A549 (cell line): Measurements from ENCODE around the gene CNIH2. TPM values are rescaled to one million over a fixed set of nuclear protein-coding genes. Genes with fewer than 3 reads are reported as not detected.

Experiments used
- ATAC-seq, 2 experiments: fragments of 200-7000 bp in 1 of 2; fragments of >200 bp in 1 of 2; cut with Nextera tagmentation in 1 of 2; cut with Tn5 transposase in 1 of 2; 3 replicates each; pipeline versions ENCODE4 v1.8.0 to v1.9.1; 2018 to 2020; ENCODE audit warnings: mild to moderate bottlenecking in 1 of 2, moderate library complexity in 1 of 2
- CTCF ChIA-PET: fragments of 300-600 bp; sonication (Branson Sonifier 250); formaldehyde crosslinking; extraction: SDS; loops from one replicate; lab custom pipeline; 2021; ENCODE audit warnings: antibody characterized with exemption, inconsistent platforms; lab: Yijun Ruan, JAX
- POLR2A ChIA-PET: fragments of 350-600 bp; formaldehyde crosslinking; extraction: SDS; loops from one replicate; lab custom pipeline; 2021; ENCODE audit warnings: antibody characterized with exemption, inconsistent platforms; lab: Yijun Ruan, JAX
- DNase-seq, 2 experiments: peaks; one replicate each; pipeline versions ENCODE4 v3.0.0 to v3.0.0-alpha.2; 2011 to 2016; ENCODE audit warnings: low read depth in 1 of 2, low spot score in 1 of 2
- FAIRE-seq: peaks from 2 replicates; lab custom pipeline; 2011; peaks lifted over from hg19 to GRCh38; lab: Jason Lieb, UNC
- H3K27ac ChIP-seq, 2 experiments: fragments of >200 bp; sonication (Bioruptor Twin); formaldehyde crosslinking; 3 replicates each; pipeline ENCODE4 v1.5.1; 2016 to 2017
- H3K4me1 ChIP-seq: fragments of >200 bp; sonication (Bioruptor Twin); formaldehyde crosslinking; 3 replicates; pipeline ENCODE4 v1.6.1; 2016
- H3K4me2 ChIP-seq: fragments of >200 bp; sonication (Bioruptor Twin); formaldehyde crosslinking; 3 replicates; pipeline ENCODE4 v1.6.1; 2016
- H3K4me3 ChIP-seq: fragments of >200 bp; sonication (Bioruptor Twin); formaldehyde crosslinking; 3 replicates; pipeline ENCODE4 v1.5.1; 2016
- H3K9me3 ChIP-seq: fragments of >200 bp; sonication (Bioruptor Twin); formaldehyde crosslinking; 3 replicates; pipeline ENCODE4 v1.6.1; 2016
- ATOH8 ChIP-seq: fragments of 250-450 bp; sonication (Bioruptor Pico); IDR thresholded peaks from 2 replicates; pipeline ENCODE4 v1.5.0; 2020; ENCODE audit warnings: low read depth, mild to moderate bottlenecking, moderate library complexity
- BCL3 ChIP-seq: fragments of >200 bp; sonication (Bioruptor Twin); formaldehyde crosslinking; IDR thresholded peaks from 3 replicates; pipeline ENCODE4 v1.6.1; 2016
- BHLHE40 ChIP-seq: IDR thresholded peaks from 2 replicates; pipeline ENCODE4 v1.6.1; 2012; ENCODE audit warnings: low read depth, low read length, inconsistent platforms
- CBX8 ChIP-seq: fragments of 200-600 bp; sonication (generic); IDR thresholded peaks from 2 replicates; pipeline ENCODE4 v1.6.1; 2016
- CEBPB ChIP-seq, 2 experiments: fragments of >200 bp in 1 of 2; sonication (Bioruptor Twin) in 1 of 2; formaldehyde crosslinking in 1 of 2; IDR thresholded peaks; 2 replicates each; pipeline ENCODE4 v1.6.1; 2012 to 2016
- EHMT2 ChIP-seq: fragments of 200-600 bp; sonication (generic); IDR thresholded peaks from 2 replicates; pipeline ENCODE4 v1.6.1; 2016; ENCODE audit warnings: antibody characterized with exemption, low read depth, mild to moderate bottlenecking, moderate library complexity
- ELK1 ChIP-seq: fragments of 150-350 bp; IDR thresholded peaks from 2 replicates; pipeline ENCODE4 v1.6.1; 2014; ENCODE audit warnings: low read depth, mild to moderate bottlenecking, low read length
- ESRRA ChIP-seq: fragments of 150-350 bp; IDR thresholded peaks from 2 replicates; pipeline ENCODE4 v1.6.1; 2014; ENCODE audit warnings: mild to moderate bottlenecking, low read length, borderline replicate concordance
- FOSB ChIP-seq: fragments of 250-450 bp; sonication (Bioruptor Pico); IDR thresholded peaks from 2 replicates; pipeline ENCODE4 v1.5.0; 2020; ENCODE audit warnings: mild to moderate bottlenecking, moderate library complexity
- GATA3 ChIP-seq: IDR thresholded peaks from 2 replicates; pipeline ENCODE4 v1.6.1; 2012; ENCODE audit warnings: borderline replicate concordance
- HDAC2 ChIP-seq: fragments of 200-600 bp; sonication (generic); IDR thresholded peaks from 2 replicates; pipeline ENCODE4 v1.6.1; 2016
- HOXB13 ChIP-seq: fragments of 250-450 bp; sonication (Bioruptor Pico); IDR thresholded peaks from 2 replicates; pipeline ENCODE4 v1.5.0; 2020; ENCODE audit warnings: low read depth, mild to moderate bottlenecking, moderate library complexity
- MAFK ChIP-seq: fragments of 450-650 bp; IDR thresholded peaks from 2 replicates; pipeline ENCODE4 v1.6.1; 2014; ENCODE audit not compliant: partially characterized antibody
- MYC ChIP-seq: IDR thresholded peaks from 2 replicates; pipeline ENCODE4 v1.6.1; 2012; ENCODE audit warnings: mild to moderate bottlenecking, inconsistent platforms, low read length, improper control_type of control experiment, borderline replicate concordance
- NPAS2 ChIP-seq: fragments of 250-450 bp; sonication (Bioruptor Pico); IDR thresholded peaks from 2 replicates; pipeline ENCODE4 v1.8.0; 2022; ENCODE audit warnings: mild to moderate bottlenecking, moderate library complexity, borderline replicate concordance
- PBX3 ChIP-seq: IDR thresholded peaks from 2 replicates; pipeline ENCODE4 v1.6.1; 2012
- PHF8 ChIP-seq: fragments of 200-600 bp; sonication (generic); IDR thresholded peaks from 2 replicates; pipeline ENCODE4 v1.6.1; 2016; ENCODE audit warnings: low read depth, mild to moderate bottlenecking, antibody characterized with exemption, moderate library complexity, borderline replicate concordance
- POLR2AphosphoS2 ChIP-seq: conservative IDR thresholded peaks from 2 replicates; pipeline ENCODE4 v1.6.1; 2012; ENCODE audit warnings: low read length, improper control_type of control experiment, inconsistent platforms
- SMC3 ChIP-seq: fragments of >200 bp; sonication (Bioruptor Twin); formaldehyde crosslinking; IDR thresholded peaks from 3 replicates; pipeline ENCODE4 v1.6.1; 2018; ENCODE audit warnings: inconsistent platforms
- ZC3H11A ChIP-seq: fragments of 450-650 bp; IDR thresholded peaks from 2 replicates; pipeline ENCODE4 v1.6.1; 2014; ENCODE audit warnings: antibody characterized with exemption, mild to moderate bottlenecking
- ZNF302 ChIP-seq: fragments of 250-450 bp; sonication (Bioruptor Pico); IDR thresholded peaks from 2 replicates; pipeline ENCODE4 v1.9.0; 2021; ENCODE audit warnings: inconsistent platforms, mild to moderate bottlenecking, moderate library complexity
- WGBS: methylation state at CpG from one replicate; pipeline ENCODE4 v1.1.6; 2017; ENCODE audit errors: missing lambda C conversion rate; 5-methylcytosine and 5-hydroxymethylcytosine counted together
- polyA plus RNA-seq, 4 experiments: library from polyadenylated mRNA; depleted of rRNA in 3 of 4; stranded (reverse); fragments of >200 nt; fragmentation: RNase III in 1 of 4; extraction: RNeasy Plus Mini Kit Qiagen cat#74134 plus additional on column Dnase treatment in 1 of 4; gene quantifications; 2 replicates in 3 of 4; 3 replicates in 1 of 4; pipeline ENCODE4 v1.2.3, GENCODE V29; 2011 to 2017

The CNIH2 gene
- polyA plus RNA-seq, 2 of the 4 experiments (the other 2 are of a cell fraction), result 0.98 to 1.1 TPM

GRCh38 chr11:66261578-66261977, 16.4 kb upstream of the CNIH2 start (continued):
- TF ChIP-seq ESRRA (no peak), SMC3 (no peak), MYC (no peak)
- TF ChIP-seq, all 56 proteins: peak for 0

GRCh38 chr11:66262191-66262590, 15.8 kb upstream of the CNIH2 start:
- no peak for TF ChIP-seq CEBPB (IDR thresholded peaks at IDR 0.05)
- no peak for TF ChIP-seq SMC3
- no peak for TF ChIP-seq MAFK
- no peak for TF ChIP-seq GATA3
- no peak for TF ChIP-seq BCL3
- TF ChIP-seq ELK1, result no peak
- TF ChIP-seq CBX8, result no peak
- no peak for TF ChIP-seq ZNF302 (CRISPR knock-in tag)
- no peak for TF ChIP-seq PHF8
- TF ChIP-seq FOSB (CRISPR knock-in tag), result no peak
- TF ChIP-seq NPAS2 (CRISPR knock-in tag), result no peak
- TF ChIP-seq HOXB13, result no peak
- no peak for DNase-seq
- FAIRE-seq, result no peak
- no peak for ATAC-seq
- ChIA-PET POLR2A (interaction anchor here (0.6 kb wide), 1 partner anchor 251 kb away, joined by 3 read pairs; no protein-coding TSS in a partner anchor), CTCF (interaction anchor here (0.6 to 2.8 kb wide), 6 partner anchors 10 to 551 kb away, joined by 3 to 20 read pairs (median 3); partner anchors contain the start of gene KAT5)
- 89% methylated on average over 4 of the region's 5 CpGs for WGBS
- no peak overlapping the region for H3K27ac ChIP-seq
- H3K9me3 ChIP-seq, result no peaks in the 10 kb centered on the region
- no peak overlapping the region for H3K4me3 ChIP-seq
- no peak overlapping the region for H3K4me2 ChIP-seq
- peaks cover 15% of the 10 kb centered on the region for H3K4me1 ChIP-seq

- no peaks in the 10 kb centered on the region for H3K9me3 ChIP-seq
- H3K4me3 ChIP-seq, result no peak overlapping the region
- POLR2A ChIA-PET, result interaction anchor here (0.6 kb wide), 1 partner anchor 251 kb away, joined by 3 read pairs; no protein-coding TSS in a partner anchor
- FAIRE-seq (no peak), ATAC-seq (no peak), DNase-seq (no peak)
- H3K27ac ChIP-seq, result no peak overlapping the region
- TF ChIP-seq EHMT2, result no peak
- no peak for TF ChIP-seq PBX3
- no peak for TF ChIP-seq PHF8
- TF ChIP-seq POLR2AphosphoS2, result no peak
- TF ChIP-seq ZC3H11A, result no peak
- no peak for TF ChIP-seq HDAC2
- TF ChIP-seq BHLHE40, result no peak
- TF ChIP-seq ATOH8 (CRISPR knock-in tag), result no peak
- H3K4me2 ChIP-seq, result no peak overlapping the region
- H3K4me1 ChIP-seq, result peaks cover 18% of the 10 kb centered on the region
- CTCF ChIA-PET, result interaction anchor here (1.1 to 2.8 kb wide), 3 partner anchors 40 to 551 kb away, joined by 3 to 20 read pairs (median 4); partner anchors contain the start of gene KAT5
- WGBS, result 100% methylated on average over 8 of the region's 12 CpGs
Observed at GRCh38 chr11:66262696-66263095, 15.3 kb upstream of the CNIH2 start.
